SH-SY5Y (cell line): ENCODE measurements around the gene ZDHHC14.

Experiments used
- GATA2 ChIP-seq: IDR thresholded peaks from 2 replicates; pipeline ENCODE4 v1.6.1; 2011; ENCODE audit warnings: mild to moderate bottlenecking, low read depth, low read length
- GATA3 ChIP-seq: IDR thresholded peaks from 2 replicates; pipeline ENCODE4 v1.6.1; 2011; ENCODE audit warnings: low read depth, mild to moderate bottlenecking, low read length, moderate library complexity

GRCh38 chr6:157597461-157598312 lies 216.7 kb downstream of the ZDHHC14 start:
- TF ChIP-seq GATA3 = no peak
- no peak for TF ChIP-seq GATA2
